EH (cell line): ENCODE data around the gene GLS.

Experiments
- DNase-seq: peaks from one replicate; pipeline ENCODE4 v3.0.0-alpha.2; 2015; ENCODE audit warnings: low read depth

GLS gene

DNA sequence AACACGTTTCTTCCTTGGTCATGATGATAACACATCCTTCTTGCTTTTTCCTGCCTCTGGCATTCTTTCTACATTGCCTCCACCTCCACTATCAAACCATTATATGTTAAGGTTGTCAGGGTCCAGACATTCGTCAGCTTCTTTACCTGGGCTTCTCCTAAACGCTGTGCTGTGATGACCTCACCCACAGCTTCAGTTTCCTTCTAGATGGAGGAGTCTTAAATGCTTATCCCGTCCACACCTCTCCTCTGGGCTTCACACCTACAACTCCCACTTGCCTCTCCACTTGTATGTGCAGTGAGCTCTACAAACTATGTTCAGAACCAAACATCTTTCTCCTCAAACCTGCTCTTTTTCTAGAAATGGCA, 134.0 kb downstream of the GLS start:
- no peak for DNase-seq
